AG09309 (cell line): ENCODE results near the gene SCAPER.

Source experiments
- DNase-seq: peaks from one replicate; pipeline ENCODE4 v3.0.0-alpha.2; 2010; ENCODE audit warnings: low read depth
- H3K4me3 ChIP-seq: 2 replicates; pipeline ENCODE4 v1.5.1; 2011; ENCODE audit warnings: mild to moderate bottlenecking, low read depth, low read length, moderate library complexity; ENCODE audit not compliant: control insufficient read depth
- TF ChIP-seq, protein P1 (sequence below): IDR thresholded peaks from 2 replicates; pipeline ENCODE4 v1.5.1; 2011; ENCODE audit warnings: mild to moderate bottlenecking, low read depth, low read length, inconsistent platforms; ENCODE audit not compliant: insufficient read depth, control insufficient read depth; ENCODE audit errors: missing control alignments

Gene SCAPER

DNA sequence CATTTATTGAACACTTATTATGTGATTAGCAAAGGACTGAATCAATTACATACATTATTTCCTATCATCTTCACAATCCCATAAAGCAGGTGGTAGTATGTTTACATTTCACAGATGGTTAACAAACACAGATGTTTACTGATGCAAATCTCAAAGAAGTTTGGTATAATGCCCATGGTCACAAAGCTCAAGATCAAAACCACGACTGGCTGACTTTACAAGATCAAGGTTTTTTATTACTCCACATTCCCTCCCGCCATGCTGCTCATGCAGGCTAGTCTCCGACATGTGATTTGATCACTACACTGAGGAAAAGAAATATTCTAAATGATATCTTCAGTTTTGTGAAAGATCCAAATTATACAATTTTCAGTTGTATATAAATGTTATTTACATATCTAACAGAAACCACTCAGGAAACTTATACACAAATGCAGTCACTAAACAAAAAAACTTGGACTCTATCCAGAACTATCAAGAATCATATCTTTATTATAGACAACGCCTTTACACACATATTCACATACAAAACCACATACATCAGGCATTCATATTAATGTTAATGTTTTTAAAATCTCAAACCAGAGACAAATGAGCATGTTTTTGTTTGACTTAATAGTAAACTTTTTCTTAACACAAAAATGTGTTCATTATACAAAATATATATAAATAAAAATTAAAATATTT lies 235.5 kb downstream of the SCAPER start:
- H3K4me3 ChIP-seq = no peak overlapping the region
- no peak for DNase-seq
- TF ChIP-seq, protein P1, sequence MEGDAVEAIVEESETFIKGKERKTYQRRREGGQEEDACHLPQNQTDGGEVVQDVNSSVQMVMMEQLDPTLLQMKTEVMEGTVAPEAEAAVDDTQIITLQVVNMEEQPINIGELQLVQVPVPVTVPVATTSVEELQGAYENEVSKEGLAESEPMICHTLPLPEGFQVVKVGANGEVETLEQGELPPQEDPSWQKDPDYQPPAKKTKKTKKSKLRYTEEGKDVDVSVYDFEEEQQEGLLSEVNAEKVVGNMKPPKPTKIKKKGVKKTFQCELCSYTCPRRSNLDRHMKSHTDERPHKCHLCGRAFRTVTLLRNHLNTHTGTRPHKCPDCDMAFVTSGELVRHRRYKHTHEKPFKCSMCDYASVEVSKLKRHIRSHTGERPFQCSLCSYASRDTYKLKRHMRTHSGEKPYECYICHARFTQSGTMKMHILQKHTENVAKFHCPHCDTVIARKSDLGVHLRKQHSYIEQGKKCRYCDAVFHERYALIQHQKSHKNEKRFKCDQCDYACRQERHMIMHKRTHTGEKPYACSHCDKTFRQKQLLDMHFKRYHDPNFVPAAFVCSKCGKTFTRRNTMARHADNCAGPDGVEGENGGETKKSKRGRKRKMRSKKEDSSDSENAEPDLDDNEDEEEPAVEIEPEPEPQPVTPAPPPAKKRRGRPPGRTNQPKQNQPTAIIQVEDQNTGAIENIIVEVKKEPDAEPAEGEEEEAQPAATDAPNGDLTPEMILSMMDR = no peak

DNA sequence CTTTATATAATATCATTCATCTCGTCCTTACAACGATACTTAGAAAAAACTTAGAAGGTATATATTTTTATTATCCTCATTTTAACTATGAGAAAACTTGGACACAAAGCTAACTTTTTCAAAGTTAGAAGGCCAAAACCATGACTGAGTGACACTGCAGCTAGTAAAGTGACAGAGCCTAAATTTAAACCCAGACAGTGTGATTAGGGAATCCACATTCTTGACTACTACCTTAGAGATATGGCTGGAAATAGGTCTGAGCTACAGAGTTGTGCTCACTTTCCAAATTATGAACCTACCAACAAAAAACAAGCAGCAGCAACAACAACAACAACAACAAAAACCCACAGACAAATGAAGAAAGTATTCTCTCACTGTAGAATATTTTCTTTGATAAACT lies 236.2 kb downstream of the SCAPER start:
- H3K4me3 ChIP-seq = no peak overlapping the region
- TF ChIP-seq, protein P1 = no peak
- no peak for DNase-seq

DNA sequence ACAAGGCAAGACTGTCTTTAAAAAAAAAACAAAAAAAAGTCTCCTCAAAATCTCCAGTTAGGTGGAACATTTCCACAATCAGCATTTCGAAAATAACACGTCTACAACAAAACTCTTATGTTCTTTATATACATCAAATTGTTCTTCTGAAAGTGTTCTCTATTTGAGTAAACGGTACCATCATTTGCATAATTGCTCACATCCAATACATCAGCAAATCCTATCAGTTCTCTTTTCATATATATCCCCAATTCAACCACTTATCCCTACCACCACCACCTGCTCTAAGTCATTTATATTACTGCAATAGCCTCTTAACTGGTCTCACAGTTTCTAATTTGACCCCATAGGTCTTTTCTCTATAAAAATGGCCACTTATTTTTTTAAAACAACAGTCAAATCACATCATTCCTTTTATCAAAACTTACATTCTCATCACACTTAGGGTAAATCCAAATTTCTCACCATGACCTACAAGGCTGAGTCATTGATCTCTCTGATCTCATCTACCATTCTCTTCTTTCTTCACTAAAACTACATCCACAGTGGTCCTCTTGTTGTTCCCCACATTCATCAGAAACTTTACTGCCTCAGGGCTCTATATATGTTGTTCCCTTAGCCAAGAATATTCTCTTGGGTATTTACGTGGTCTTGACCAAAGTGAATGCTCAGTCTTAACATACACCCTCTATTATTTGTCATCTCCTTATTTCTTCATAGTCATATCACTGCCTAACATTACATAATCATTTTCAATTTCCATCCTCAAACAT lies 237.0 kb downstream of the SCAPER start:
- no peak overlapping the region for H3K4me3 ChIP-seq
- DNase-seq = no peak
- TF ChIP-seq, protein P1 = no peak

DNA sequence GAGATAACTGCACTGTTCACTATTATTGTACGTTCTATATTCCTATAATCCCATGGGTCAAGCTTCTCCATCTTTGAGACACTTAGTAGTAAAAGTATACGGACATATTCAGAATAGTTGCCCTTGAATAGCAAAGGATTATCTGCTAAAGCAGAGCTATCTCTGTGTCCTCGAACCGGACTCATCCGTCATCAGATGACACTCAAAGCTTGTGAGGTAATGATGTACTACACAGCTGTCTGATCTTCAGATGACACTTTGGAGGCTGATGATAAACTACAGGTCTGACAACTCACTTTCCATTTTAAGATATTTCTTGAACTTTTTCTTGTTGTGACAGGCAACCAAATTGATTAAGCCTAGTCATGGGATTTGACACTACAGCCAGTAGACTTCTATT lies 240.2 kb downstream of the SCAPER start:
- DNase-seq = no peak
- H3K4me3 ChIP-seq = no peak overlapping the region
- TF ChIP-seq, protein P1 = no peak

DNA sequence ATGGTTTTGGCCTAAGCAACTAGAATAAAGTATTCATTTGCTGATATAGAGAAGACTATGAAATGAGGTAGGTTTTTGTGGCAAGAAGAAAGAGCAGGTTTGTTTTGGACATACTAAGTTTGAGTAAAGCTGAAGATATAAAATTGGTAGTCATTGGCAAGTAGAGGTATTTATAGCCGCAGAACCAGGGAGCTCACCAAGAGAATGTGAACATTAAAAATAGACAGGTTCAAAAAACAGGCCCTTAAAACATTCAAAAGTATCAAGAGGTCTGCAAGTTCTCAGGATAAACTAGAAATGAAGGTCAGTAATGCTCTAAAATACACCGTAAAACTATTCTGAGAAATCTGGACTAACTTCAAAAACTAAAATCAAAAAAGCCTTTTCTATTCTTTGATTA lies 240.7 kb downstream of the SCAPER start:
- TF ChIP-seq, protein P1 = no peak
- DNase-seq = no peak

DNA sequence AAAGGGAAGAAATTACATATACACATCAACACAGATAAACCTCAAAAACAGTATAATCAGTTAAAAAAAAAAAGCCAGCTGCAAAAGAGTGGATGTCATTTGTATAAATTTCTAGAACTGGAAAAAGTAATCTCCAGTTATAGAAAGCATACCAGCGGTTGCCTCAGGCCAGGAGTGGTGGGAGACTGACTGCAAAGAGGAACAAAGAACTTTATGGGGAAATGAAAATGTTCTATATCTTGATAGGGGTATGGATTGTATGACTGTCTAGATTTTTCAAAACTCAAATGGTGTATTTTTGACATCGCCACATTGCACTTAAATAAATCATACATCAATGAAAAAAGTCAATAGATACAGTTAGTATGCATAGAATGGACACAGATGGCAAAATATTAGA lies 241.6 kb downstream of the SCAPER start:
- TF ChIP-seq, protein P1 = no peak
- DNase-seq = no peak

More for the DNA sequence above, 240.7 kb downstream of the SCAPER start:
- no peak overlapping the region for H3K4me3 ChIP-seq

More for the DNA sequence above, 241.6 kb downstream of the SCAPER start:
- no peak overlapping the region for H3K4me3 ChIP-seq
